ENCODE data around the gene PCDHGA8. TPM values are rescaled to one million over a fixed set of nuclear protein-coding genes. Genes with fewer than 3 reads are reported as not detected.
"Not testable (repeated sequence)": the region's sequence is repeated elsewhere in the genome, so short reads cannot be mapped to it uniquely, and the experiment has no call there.

The PCDHGA8 gene
- 1 to 10 TPM; 3.0 to 6.8 (median 3.6) TPM for total RNA-seq

DNA sequence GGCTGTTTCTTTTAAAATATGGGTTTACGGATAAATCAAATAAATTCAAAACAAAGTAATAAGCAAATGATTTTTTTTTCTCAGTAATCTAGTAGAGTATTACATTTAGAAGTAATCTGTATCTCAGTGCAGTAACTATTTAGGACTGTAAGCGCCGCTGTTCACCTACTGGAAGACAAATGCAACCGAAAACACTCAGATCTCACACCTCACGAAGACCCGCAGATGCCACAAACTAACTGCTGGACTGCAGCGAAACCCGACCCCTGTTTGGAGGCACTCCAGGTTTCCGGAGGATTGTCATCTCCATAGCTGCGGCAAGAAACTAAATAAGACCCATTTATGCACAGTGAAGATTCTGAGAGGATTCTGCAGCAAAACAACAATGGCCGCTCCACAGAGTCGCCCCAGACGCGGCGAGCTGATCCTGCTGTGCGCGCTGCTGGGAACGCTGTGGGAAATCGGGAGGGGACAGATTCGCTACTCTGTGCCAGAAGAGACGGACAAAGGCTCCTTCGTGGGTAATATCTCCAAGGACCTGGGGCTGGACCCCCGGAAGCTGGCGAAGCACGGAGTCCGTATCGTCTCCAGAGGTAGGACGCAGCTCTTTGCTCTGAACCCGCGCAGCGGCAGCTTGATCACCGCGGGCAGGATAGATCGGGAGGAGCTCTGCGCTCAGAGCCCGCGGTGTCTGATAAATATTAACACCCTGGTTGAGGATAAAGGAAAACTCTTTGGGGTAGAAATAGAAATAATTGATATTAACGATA lies at the start of gene PCDHGA8:
Gene PCDHGA8, plus strand, starts transcription at position 205 of the 770 bp plus-strand sequence. Its CDS starts 181 bp downstream, at position 386.
- no peaks in the 10 kb centered on the region for H3K27me3 ChIP-seq
- ATAC-seq, result no peak
- peaks cover 0 to 18% of the 10 kb centered on the region in 2 donors for H3K36me3 ChIP-seq
- TF ChIP-seq POLR2AphosphoS5 (IDR thresholded peaks at IDR 0.05) (no peak), EP300 (IDR thresholded peaks at IDR 0.05) (no peak), POLR2A (IDR thresholded peaks at IDR 0.05) (no peak)
- TF ChIP-seq, protein P1, sequence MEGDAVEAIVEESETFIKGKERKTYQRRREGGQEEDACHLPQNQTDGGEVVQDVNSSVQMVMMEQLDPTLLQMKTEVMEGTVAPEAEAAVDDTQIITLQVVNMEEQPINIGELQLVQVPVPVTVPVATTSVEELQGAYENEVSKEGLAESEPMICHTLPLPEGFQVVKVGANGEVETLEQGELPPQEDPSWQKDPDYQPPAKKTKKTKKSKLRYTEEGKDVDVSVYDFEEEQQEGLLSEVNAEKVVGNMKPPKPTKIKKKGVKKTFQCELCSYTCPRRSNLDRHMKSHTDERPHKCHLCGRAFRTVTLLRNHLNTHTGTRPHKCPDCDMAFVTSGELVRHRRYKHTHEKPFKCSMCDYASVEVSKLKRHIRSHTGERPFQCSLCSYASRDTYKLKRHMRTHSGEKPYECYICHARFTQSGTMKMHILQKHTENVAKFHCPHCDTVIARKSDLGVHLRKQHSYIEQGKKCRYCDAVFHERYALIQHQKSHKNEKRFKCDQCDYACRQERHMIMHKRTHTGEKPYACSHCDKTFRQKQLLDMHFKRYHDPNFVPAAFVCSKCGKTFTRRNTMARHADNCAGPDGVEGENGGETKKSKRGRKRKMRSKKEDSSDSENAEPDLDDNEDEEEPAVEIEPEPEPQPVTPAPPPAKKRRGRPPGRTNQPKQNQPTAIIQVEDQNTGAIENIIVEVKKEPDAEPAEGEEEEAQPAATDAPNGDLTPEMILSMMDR (IDR thresholded peaks at IDR 0.05), result no peak
- 30 to 33% methylated on average over 23 to 24 of the region's 38 CpGs for WGBS, 2 donors (ENCODE audit: low coverage in 1 of 2)
- peaks cover 0 to 99% (median 6%) of the 10 kb centered on the region in 3 donors for H3K9me3 ChIP-seq
- H3K4me3 ChIP-seq, result no peak within 1 kb of the TSS
- H3K4me1 ChIP-seq, result no peaks in the 10 kb centered on the region
- no peak within 1 kb of the TSS for H3K27ac ChIP-seq

DNA sequence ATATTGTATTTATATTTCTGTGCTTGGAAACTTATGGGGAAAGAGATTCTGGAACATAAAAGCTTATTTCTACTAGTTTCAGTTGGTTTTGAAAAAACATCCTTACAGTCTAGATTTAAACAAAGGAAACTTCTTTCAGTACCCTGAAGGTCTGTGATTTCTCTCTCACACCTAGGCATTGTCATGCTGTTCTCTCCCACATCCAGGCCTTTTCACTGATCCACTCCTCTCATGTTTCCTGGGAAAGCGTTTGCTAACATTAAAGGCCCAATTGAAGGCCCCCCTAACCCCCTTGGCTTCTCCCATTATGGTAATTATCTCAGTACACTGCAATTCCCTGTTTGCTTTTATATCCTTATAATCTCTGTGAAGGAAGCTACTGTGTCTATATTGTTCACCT lies 49.7 kb upstream of the PCDHGA8 start:
- Histone ChIP-seq H3K4me3 (no peak overlapping the region), H3K27ac (no peak overlapping the region), H3K36me3 (peaks cover 0 to 6% of the 10 kb centered on the region in 2 donors), H3K27me3 (peaks cover 67% of the 10 kb centered on the region), H3K9me3 (peaks cover 0 to 99% (median 5%) of the 10 kb centered on the region in 3 donors), H3K4me1 (no peaks in the 10 kb centered on the region)
- WGBS, 2 donors (ENCODE audit: low coverage in 1 of 2), result 21% methylated on average over 1 of the region's 1 CpG; no CpG with 5 or more reads in 1 of the 2 donors
- no peak for TF ChIP-seq POLR2A (IDR thresholded peaks at IDR 0.05)
- no peak for TF ChIP-seq EP300 (IDR thresholded peaks at IDR 0.05)
- no peak for ATAC-seq

DNA sequence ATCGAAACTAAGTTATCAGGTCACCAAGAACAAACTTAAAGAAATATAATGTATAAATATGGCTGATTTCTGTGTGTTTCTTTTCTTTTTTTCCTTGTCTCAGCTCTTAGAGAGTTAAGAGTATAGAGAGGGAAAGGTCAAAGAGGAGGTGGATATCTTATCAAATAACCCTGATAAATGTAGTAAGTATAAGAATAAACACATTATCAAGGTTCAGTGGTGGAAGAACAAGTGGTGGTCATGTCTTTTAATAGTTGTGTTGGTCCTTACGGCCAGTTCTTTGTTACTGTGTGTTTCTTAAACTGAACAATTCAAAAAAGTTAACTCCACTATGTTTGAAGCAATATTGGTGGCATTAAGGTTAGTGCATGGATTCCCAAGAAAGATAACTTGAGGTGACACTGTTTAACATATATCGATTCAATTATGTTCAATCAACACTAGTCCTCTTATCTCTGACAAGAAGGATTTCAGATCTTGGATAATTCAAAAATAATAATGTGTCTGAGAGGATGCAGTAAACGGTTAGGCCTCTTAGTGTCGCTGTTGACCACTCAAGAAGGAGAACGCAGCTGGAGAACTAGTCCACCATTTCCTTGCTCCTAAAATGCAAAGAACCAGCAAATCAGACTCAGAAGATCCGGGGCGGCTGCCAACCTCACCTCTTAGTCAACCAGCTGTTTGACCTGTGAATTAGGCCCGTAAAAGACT lies 49.0 kb upstream of the PCDHGA8 start, which contains the start of gene PCDHGA3:
Gene PCDHGA3, plus strand, starts transcription at position 588 of the 711 bp plus-strand sequence. CDS start 205 bp downstream, outside the sequence.
- 26 to 30% methylated on average over 8 to 9 of the region's 9 CpGs for WGBS, 2 donors (ENCODE audit: low coverage in 1 of 2)

DNA sequence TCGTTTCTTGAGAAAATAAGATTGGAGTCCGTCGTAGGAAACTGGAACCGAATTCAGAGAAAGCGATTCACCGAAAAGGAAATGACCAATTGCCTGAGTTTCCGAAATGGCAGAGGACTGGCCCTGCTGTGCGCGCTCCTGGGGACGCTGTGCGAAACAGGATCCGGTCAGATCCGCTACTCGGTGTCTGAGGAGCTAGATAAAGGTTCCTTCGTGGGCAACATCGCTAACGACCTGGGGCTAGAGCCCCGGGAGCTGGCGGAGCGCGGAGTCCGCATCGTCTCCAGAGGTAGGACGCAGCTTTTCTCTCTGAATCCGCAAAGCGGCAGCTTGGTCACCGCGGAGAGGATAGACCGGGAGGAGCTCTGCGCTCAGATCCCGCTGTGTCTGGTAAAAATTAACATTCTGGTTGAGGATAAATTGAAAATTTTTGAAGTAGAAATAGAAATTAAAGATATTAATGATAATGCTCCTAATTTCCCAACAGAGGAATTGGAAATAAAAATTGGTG lies 48.4 kb upstream of the PCDHGA8 start:
- H3K27ac ChIP-seq, result no peak overlapping the region
- H3K4me3 ChIP-seq, result peak overlapping the region in 1 of 2 donors; percentile 15
- 25 to 26% methylated on average over 13 to 30 of the region's 31 CpGs for WGBS, 2 donors (ENCODE audit: low coverage in 1 of 2)
- no peaks in the 10 kb centered on the region for H3K4me1 ChIP-seq
- H3K9me3 ChIP-seq, result peaks cover 0 to 99% (median 5%) of the 10 kb centered on the region in 3 donors
- TF ChIP-seq EP300 (IDR thresholded peaks at IDR 0.05), result no peak
- TF ChIP-seq, protein P1 (IDR thresholded peaks at IDR 0.05), result no peak
- TF ChIP-seq POLR2AphosphoS5 (IDR thresholded peaks at IDR 0.05), result no peak
- no peak for TF ChIP-seq POLR2A (IDR thresholded peaks at IDR 0.05)
- H3K27me3 ChIP-seq, result peaks cover 55% of the 10 kb centered on the region
- peaks cover 0 to 6% of the 10 kb centered on the region in 2 donors for H3K36me3 ChIP-seq
- ATAC-seq, result no peak

More for the DNA sequence above, 49.0 kb upstream of the PCDHGA8 start, which contains the start of gene PCDHGA3:
- Histone ChIP-seq H3K4me3 (peak within 1 kb of the TSS in 1 of 2 donors; percentile 15), H3K36me3 (peaks cover 0 to 6% of the 10 kb centered on the region in 2 donors), H3K9me3 (peaks cover 0 to 99% (median 5%) of the 10 kb centered on the region in 3 donors), H3K27ac (no peak within 1 kb of the TSS), H3K27me3 (peaks cover 61% of the 10 kb centered on the region), H3K4me1 (no peaks in the 10 kb centered on the region)
- ATAC-seq, result no peak
- no peak for TF ChIP-seq POLR2A (IDR thresholded peaks at IDR 0.05)
- no peak for TF ChIP-seq POLR2AphosphoS5 (IDR thresholded peaks at IDR 0.05)
- TF ChIP-seq, protein P1 (IDR thresholded peaks at IDR 0.05), result no peak
- no peak for TF ChIP-seq EP300 (IDR thresholded peaks at IDR 0.05)

DNA sequence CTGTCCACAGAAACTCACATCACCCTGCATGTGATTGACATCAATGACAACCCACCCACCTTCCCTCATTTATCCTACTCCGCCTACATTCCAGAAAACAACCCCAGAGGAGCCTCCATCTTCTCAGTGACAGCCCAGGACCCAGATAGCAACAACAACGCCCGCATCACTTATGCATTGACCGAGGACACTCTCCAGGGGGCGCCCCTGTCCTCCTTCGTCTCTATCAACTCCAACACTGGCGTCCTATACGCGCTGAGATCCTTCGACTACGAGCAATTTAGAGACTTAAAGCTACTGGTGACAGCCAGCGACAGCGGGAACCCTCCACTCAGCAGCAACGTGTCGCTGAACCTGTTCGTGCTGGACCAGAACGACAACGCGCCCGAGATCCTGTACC lies 47.1 kb upstream of the PCDHGA8 start:
- H3K4me1 ChIP-seq, result no peaks in the 10 kb centered on the region
- TF ChIP-seq, protein P1 (IDR thresholded peaks at IDR 0.05), result no peak
- TF ChIP-seq POLR2A (IDR thresholded peaks at IDR 0.05) (no peak), EP300 (IDR thresholded peaks at IDR 0.05) (no peak), POLR2AphosphoS5 (IDR thresholded peaks at IDR 0.05) (no peak)
- no peak for ATAC-seq
- H3K36me3 ChIP-seq, result peaks cover 0 to 9% of the 10 kb centered on the region in 2 donors
- H3K9me3 ChIP-seq, result peaks cover 0 to 98% (median 5%) of the 10 kb centered on the region in 3 donors
- WGBS, 2 donors (ENCODE audit: low coverage in 1 of 2), result 27 to 31% methylated on average over 8 to 11 of the region's 20 CpGs
- no peak overlapping the region for H3K4me3 ChIP-seq
- no peak overlapping the region for H3K27ac ChIP-seq
- H3K27me3 ChIP-seq, result peaks cover 47% of the 10 kb centered on the region

DNA sequence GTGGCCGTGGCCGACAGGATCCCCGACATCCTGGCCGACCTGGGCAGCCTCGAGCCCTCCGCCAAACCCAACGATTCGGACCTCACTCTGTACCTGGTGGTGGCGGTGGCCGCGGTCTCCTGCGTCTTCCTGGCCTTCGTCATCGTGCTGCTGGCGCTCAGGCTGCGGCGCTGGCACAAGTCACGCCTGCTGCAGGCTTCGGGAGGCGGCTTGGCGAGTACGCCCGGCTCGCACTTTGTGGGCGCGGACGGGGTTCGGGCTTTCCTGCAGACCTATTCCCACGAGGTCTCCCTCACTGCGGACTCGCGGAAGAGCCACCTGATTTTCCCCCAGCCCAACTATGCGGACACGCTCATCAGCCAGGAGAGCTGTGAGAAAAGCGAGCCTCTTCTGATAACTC lies 46.4 kb upstream of the PCDHGA8 start:
- H3K36me3 ChIP-seq, H3K27ac ChIP-seq, ATAC-seq, H3K4me3 ChIP-seq, H3K4me1 ChIP-seq: not testable (repeated sequence)
- H3K27me3 ChIP-seq, result peaks cover 48% of the 10 kb centered on the region
- WGBS, 2 donors (ENCODE audit: low coverage in 1 of 2), result 14 to 60% methylated on average over 1 to 2 of the region's 35 CpGs
- H3K9me3 ChIP-seq, result peaks cover 0 to 98% (median 5%) of the 10 kb centered on the region in 3 donors

All from gastroesophageal sphincter (tissue), 4 donors.